Mesodermal cell (in vitro differentiated cells): Measurements from ENCODE around the gene SEL1L3.

Source experiments
- H3K27ac ChIP-seq: 2 replicates; pipeline ENCODE4 v1.7.0; 2013; ENCODE audit warnings: mild to moderate bottlenecking, low read depth, low read length, moderate library complexity; ENCODE audit not compliant: severe bottlenecking
- H3K36me3 ChIP-seq: 2 replicates; pipeline ENCODE4 v1.7.1; 2013; ENCODE audit warnings: mild to moderate bottlenecking, low read length, moderate library complexity; ENCODE audit not compliant: control insufficient read depth, insufficient read depth
- H3K4me1 ChIP-seq: one replicate; pipeline ENCODE4 v1.7.1; 2013; ENCODE audit warnings: mild to moderate bottlenecking, low read length; ENCODE audit not compliant: insufficient read depth, control insufficient read depth, poor library complexity, severe bottlenecking
- H3K4me3 ChIP-seq: 2 replicates; pipeline ENCODE4 v1.7.0; 2013; ENCODE audit warnings: low read length, control low read depth, mild to moderate bottlenecking; ENCODE audit not compliant: insufficient read depth, poor library complexity, severe bottlenecking; ENCODE audit errors: extremely low read depth
- H3K9me3 ChIP-seq: 2 replicates; pipeline ENCODE4 v1.7.1; 2013; ENCODE audit warnings: mild to moderate bottlenecking, low read length, moderate library complexity; ENCODE audit not compliant: control insufficient read depth
- WGBS, 2 experiments: methylation state at CpG; one replicate each; pipeline ENCODE4 v1.1.5; 2013; ENCODE audit warnings: missing lambda C conversion rate in 2 of 2; ENCODE audit not compliant: insufficient coverage in 2 of 2; 5-methylcytosine and 5-hydroxymethylcytosine counted together

The SEL1L3 gene

DNA sequence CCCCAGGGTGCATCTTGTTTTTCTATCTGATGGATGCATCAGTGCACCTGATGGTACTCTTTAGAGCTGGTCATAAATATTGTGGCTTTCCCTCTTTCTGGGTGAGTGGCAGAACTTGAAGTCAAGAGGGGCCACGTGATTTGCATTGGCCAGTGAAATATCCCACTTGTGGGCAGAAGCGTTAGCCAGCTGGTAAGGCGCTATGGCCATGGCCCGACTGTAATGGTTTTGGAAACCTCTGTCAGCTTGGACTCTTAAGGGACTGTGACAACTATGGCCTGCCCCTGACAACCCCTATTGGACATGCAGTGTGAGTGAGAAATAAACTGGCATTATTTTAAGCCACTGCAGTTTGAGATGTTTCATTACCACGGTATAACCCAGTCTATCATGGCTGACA is 72.8 kb downstream of the SEL1L3 start:
- H3K36me3 ChIP-seq = peaks cover 11% of the 10 kb centered on the region
- no peaks in the 10 kb centered on the region for H3K9me3 ChIP-seq
- no peak overlapping the region for H3K4me3 ChIP-seq
- 85 to 95% methylated on average over 5 of the region's 5 CpGs for WGBS, 2 experiments
- peaks cover 8% of the 10 kb centered on the region for H3K4me1 ChIP-seq
- H3K27ac ChIP-seq = no peak overlapping the region

DNA sequence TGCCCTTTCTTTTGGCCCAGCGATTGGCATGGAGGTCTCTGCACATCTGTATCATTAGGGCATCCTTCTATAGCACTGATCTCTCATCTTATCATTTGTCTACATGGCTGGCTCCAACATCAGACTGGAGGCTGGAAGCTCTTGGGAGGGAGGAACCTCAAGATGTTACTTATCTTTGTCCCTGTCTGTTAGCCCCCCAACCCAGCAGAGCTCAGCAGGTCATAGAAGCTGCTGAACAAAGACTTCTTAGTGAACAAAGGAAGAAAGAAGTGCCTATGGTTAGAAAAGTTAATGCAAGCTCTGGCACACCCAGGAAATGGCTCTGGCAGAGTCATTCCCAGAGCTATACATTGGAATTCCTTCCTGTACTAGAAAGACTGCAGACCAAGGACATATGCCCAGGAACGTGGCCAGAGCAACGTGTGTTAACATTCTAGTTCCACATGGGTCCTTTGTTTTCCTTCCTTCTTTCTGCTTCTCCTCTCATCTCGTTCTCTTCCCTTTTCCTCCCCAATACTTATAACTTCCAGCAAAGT is 74.0 kb downstream of the SEL1L3 start:
- WGBS, 2 experiments = 83 to 92% methylated on average over 1 to 3 of the region's 4 CpGs
- peaks cover 8% of the 10 kb centered on the region for H3K4me1 ChIP-seq
- H3K4me3 ChIP-seq = no peak overlapping the region
- H3K9me3 ChIP-seq = no peaks in the 10 kb centered on the region
- peaks cover 14% of the 10 kb centered on the region for H3K36me3 ChIP-seq
- H3K27ac ChIP-seq = no peak overlapping the region

DNA sequence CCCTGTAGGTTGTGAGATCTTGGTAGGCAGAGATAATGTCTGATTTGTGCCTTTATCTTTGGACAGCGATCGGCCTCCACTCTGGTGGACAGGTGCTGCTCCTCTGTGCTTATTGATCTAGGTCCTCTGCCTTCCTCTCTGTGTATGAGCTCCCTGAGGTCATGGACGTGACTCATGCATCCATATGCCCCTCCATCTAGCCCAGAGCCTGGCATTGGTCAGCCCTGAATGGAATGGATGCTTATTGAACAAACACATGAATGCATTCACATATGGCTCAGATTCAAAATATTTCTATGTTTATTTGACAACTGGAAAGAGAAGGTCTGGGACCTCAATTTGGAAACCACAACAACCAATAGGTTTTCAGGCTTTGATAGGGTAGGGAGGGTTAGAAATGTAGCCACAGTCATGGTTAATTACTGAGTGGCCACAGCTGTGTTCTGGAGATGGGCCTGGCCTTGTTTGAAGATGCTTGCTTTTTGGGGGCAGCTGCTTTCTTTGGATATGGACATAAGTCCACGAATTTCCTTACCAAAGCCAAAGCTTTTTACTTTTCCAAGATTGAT is 76.2 kb downstream of the SEL1L3 start:
- H3K36me3 ChIP-seq = peaks cover 20% of the 10 kb centered on the region
- no peak overlapping the region for H3K4me3 ChIP-seq
- H3K27ac ChIP-seq = no peak overlapping the region
- no peaks in the 10 kb centered on the region for H3K9me3 ChIP-seq
- WGBS, 2 experiments = 100% methylated on average over 1 to 2 of the region's 4 CpGs
- H3K4me1 ChIP-seq = peaks cover 8% of the 10 kb centered on the region

DNA sequence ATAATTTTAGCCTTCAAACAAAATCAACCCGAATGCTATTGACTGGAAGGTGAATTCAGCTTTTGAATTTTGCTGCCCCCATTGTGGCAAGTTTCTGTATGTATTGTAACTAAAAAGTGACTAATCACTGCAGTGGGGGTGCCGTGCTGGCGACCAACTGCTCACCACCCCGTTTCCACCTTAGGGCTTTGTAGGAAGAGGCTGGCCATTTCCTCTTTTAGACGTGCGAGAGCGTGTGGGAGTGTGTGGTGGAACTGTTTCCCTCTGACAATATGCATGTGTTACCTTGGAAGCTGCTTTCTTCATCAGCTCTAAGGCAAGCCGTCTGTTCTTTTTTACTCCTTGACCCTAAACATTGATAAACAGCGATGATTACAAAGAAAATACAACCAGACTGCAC is 78.8 kb downstream of the SEL1L3 start:
- H3K4me1 ChIP-seq = peaks cover 6% of the 10 kb centered on the region
- no peak overlapping the region for H3K27ac ChIP-seq
- no peaks in the 10 kb centered on the region for H3K9me3 ChIP-seq
- peaks cover 26% of the 10 kb centered on the region for H3K36me3 ChIP-seq
- 90 to 97% methylated on average over 2 to 5 of the region's 9 CpGs for WGBS, 2 experiments
- H3K4me3 ChIP-seq = no peak overlapping the region

DNA sequence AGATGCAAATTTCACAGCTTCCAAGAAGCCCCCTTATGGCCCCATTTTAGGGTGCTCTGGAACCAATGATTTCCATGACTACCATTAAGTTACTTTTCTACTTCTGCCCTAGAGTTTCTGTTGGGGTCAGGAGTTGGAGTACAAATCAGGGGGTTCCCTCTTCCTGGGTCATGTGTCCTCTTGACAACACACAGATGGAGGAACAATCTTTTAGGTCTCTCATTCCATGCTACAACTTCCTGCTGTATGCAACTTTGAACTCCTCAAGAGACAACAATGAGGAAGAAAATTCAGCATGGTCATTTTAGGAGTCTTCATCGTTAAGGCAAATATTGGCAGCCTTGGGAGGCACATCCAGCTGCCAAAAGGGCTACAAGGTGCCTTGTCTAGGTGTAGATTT is 79.7 kb downstream of the SEL1L3 start:
- Histone ChIP-seq H3K9me3 (no peaks in the 10 kb centered on the region), H3K36me3 (peaks cover 27% of the 10 kb centered on the region), H3K27ac (no peak overlapping the region), H3K4me1 (no peaks in the 10 kb centered on the region), H3K4me3 (no peak overlapping the region)
- WGBS, 2 experiments = 100% methylated on average over 1 of the region's 1 CpG

DNA sequence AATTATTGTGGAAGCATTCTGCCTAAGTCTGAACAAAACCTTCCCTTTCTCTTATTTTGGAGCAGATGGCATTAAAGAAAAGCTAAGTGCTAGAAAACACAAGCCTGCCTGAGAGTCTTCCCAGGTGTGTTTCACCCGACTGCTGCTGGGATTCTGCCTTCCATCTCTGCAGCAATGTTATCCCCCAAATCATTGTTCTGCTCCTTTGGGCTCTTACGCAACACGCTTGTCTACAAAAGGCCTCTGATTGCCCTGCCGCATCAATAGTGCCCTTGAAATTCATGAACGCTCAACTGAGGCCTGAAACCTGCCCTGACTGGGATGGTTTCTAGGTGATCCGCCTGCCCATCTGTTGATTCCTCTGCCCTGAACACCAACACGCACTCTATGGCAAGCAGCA is 80.3 kb downstream of the SEL1L3 start:
- no peak overlapping the region for H3K27ac ChIP-seq
- 88% methylated on average over 6 to 7 of the region's 7 CpGs for WGBS, 2 experiments

DNA sequence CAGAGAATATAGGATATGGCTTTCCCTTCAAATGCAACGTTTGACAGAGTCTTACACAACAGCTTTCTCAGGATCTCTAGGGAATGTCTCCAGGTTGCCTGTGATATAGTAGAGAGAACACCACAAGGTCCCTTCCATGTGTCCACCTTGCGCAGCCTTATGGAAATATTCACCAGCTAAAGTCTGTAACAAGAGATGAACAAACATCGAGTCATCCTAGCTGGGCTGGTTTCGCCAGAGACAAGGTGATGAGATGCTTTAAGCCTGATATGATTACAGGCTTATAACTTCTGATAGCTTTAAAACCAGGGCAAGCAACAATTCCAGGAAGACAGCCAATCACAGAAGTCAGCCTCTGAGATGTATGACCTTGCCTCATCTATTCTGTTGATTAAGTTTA is 83.8 kb downstream of the SEL1L3 start:
- Histone ChIP-seq H3K4me1 (no peaks in the 10 kb centered on the region), H3K27ac (no peak overlapping the region), H3K36me3 (peaks cover 30% of the 10 kb centered on the region), H3K9me3 (no peaks in the 10 kb centered on the region), H3K4me3 (no peak overlapping the region)
- 90 to 100% methylated on average over 1 to 2 of the region's 4 CpGs for WGBS, 2 experiments

More for the DNA sequence above, 80.3 kb downstream of the SEL1L3 start:
- H3K36me3 ChIP-seq = peaks cover 27% of the 10 kb centered on the region
- H3K9me3 ChIP-seq = no peaks in the 10 kb centered on the region
- no peak overlapping the region for H3K4me3 ChIP-seq
- no peaks in the 10 kb centered on the region for H3K4me1 ChIP-seq

DNA sequence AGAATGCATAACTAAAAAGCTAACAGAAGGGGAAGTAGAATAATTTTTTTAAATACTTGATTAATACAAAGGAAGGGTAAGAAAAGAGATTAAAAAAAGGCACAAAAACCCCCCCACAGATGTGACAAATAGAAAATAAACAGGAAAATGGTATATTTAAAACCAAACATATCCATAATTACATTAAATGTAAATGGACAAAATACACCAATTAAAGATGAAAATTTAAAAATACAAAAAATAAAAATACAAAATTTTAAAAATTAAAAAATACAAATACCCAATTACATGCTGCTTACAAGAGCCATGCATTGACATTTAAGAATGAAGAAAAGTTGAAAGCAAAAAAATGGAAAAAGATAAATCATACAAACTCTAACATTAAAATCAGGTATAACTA is 86.0 kb downstream of the SEL1L3 start:
- no peaks in the 10 kb centered on the region for H3K9me3 ChIP-seq
- H3K27ac ChIP-seq = no peak overlapping the region
- peaks cover 21% of the 10 kb centered on the region for H3K36me3 ChIP-seq
- no peaks in the 10 kb centered on the region for H3K4me1 ChIP-seq
- H3K4me3 ChIP-seq = no peak overlapping the region

DNA sequence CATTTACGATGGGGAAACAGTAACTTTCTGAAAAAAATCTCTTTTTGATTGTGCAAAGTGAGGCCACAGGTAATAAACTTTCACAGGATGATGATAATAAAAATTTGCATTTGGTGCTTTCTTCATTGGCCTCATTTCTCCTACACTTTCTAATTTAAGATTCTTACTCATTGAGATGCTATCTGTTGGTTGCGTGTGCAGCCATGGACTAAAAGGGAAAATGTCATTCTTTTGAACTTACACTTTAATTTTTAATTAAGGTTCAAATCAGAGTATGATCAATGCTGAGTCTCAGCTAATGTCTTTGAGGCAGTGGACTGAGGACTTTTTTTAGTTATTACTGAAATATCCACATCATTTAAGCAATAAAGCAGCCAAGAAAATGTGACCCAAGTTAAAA is 87.6 kb downstream of the SEL1L3 start:
- H3K36me3 ChIP-seq = peaks cover 19% of the 10 kb centered on the region
- no peak overlapping the region for H3K4me3 ChIP-seq
- H3K4me1 ChIP-seq = no peaks in the 10 kb centered on the region
- WGBS, 2 experiments = 67 to 100% methylated on average over 1 of the region's 2 CpGs
- H3K9me3 ChIP-seq = no peaks in the 10 kb centered on the region
- H3K27ac ChIP-seq = no peak overlapping the region

DNA sequence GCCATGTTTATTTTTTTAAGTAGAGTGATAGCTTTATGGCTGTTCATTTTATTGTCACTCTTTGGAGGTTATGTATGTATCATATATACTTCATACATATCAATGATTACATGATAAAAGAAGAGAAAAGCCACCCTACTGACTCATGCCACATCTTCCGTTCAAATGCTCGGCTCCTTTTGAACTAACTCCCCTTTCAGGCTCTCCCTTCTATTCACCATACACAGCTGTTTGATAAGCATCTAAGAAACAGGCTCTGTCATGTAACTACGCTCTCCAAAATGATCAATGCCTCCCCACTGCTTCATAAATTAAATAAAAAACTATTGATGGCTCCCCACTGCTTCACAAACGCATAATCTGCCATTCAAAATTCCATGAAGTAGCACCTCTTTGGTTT is 89.4 kb downstream of the SEL1L3 start:
- no peaks in the 10 kb centered on the region for H3K9me3 ChIP-seq
- WGBS, 2 experiments = 89 to 100% methylated on average over 4 of the region's 4 CpGs
- peaks cover 8% of the 10 kb centered on the region for H3K36me3 ChIP-seq
- H3K4me3 ChIP-seq = no peak overlapping the region
- H3K27ac ChIP-seq = no peak overlapping the region
- no peaks in the 10 kb centered on the region for H3K4me1 ChIP-seq

DNA sequence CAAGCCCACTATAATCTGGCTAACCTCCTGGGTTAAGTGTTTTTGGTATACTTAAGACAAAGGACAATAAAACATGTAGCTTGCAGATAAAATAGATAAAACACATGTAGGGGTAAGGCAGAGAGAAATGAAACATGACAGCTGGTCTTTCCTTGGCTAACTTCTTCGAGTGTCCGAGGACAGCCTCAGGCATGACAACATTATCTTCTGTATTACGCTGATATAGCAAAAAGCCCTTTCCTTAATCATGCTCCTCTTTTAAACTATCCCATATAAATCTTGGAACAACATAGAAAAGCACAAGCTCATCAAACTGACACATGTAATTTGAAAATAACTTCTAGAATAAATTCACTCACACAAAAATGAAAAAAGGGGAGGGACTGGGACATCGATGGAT is 91.1 kb downstream of the SEL1L3 start:
- Histone ChIP-seq H3K27ac (no peak overlapping the region), H3K9me3 (no peaks in the 10 kb centered on the region), H3K36me3 (peaks cover 3% of the 10 kb centered on the region), H3K4me1 (no peaks in the 10 kb centered on the region), H3K4me3 (no peak overlapping the region)
- 88 to 100% methylated on average over 1 to 3 of the region's 4 CpGs for WGBS, 2 experiments
